ENCODE measurements around the gene ASMT. TPM values are rescaled to one million over a fixed set of nuclear protein-coding genes. Genes with fewer than 3 reads are reported as not detected.
"Not testable (repeated sequence)": the region's sequence is repeated elsewhere in the genome, so short reads cannot be mapped to it uniquely, and the experiment has no call there.

ASMT gene
- total RNA-seq, 1 donor from 2014 or later = not detected

GRCh38 chrX:1624158-1624860 is 9.4 kb downstream of the ASMT start:
- DNase-seq; intact Hi-C loops (cut with micrococcal nuclease): not testable (repeated sequence)

GRCh38 chrX:1624861-1625215 is 10.0 kb downstream of the ASMT start:
- ATAC-seq; intact Hi-C loops (cut with micrococcal nuclease); DNase-seq: not testable (repeated sequence)

More at GRCh38 chrX:1624158-1624860, 9.4 kb downstream of the ASMT start:
- not testable (repeated sequence) for ATAC-seq

- intact Hi-C loops (cut with micrococcal nuclease) = no loop called here
- no peak for ATAC-seq
- DNase-seq = no peak
Measured at GRCh38 chrX:1629244-1629643, 14.4 kb downstream of the ASMT start.

GRCh38 chrX:1646009-1646408 is 31.1 kb downstream of the ASMT start:
- DNase-seq = no peak
- intact Hi-C loops (cut with micrococcal nuclease) = no loop called here
- ATAC-seq = no peak

GRCh38 chrX:1649621-1650020 is 34.8 kb downstream of the ASMT start:
- intact Hi-C loops (cut with micrococcal nuclease) = loop anchor here (10.0 kb wide), 1 partner anchor 945 kb away; no protein-coding TSS in a partner anchor
- ATAC-seq (no peak), DNase-seq (no peak)

GRCh38 chrX:1652011-1652811 is 37.4 kb downstream of the ASMT start:
- not testable (repeated sequence) for DNase-seq, ATAC-seq
- intact Hi-C loops (cut with micrococcal nuclease) = loop anchor here (10.0 kb wide), 1 partner anchor 943 kb away; no protein-coding TSS in a partner anchor

GRCh38 chrX:1656379-1656778 is 41.5 kb downstream of the ASMT start:
- ATAC-seq (no peak), DNase-seq (no peak)
- intact Hi-C loops (cut with micrococcal nuclease) = loop anchor here (10.0 kb wide), 1 partner anchor 938 kb away; no protein-coding TSS in a partner anchor

GRCh38 chrX:1657367-1658070 is 42.7 kb downstream of the ASMT start:
- intact Hi-C loops (cut with micrococcal nuclease) = loop anchor here (10.0 kb wide), 1 partner anchor 937 kb away; no protein-coding TSS in a partner anchor
- DNase-seq = no peak
- peak; percentile 53 for ATAC-seq

- no peak for ATAC-seq
- no peak for DNase-seq
- intact Hi-C loops (cut with micrococcal nuclease) = loop anchor here (10.0 kb wide), 1 partner anchor 937 kb away; no protein-coding TSS in a partner anchor
Measured at GRCh38 chrX:1658071-1658491, 43.2 kb downstream of the ASMT start.

GRCh38 chrX:1659664-1660461 is 45.0 kb downstream of the ASMT start:
- intact Hi-C loops (cut with micrococcal nuclease) = loop anchor here (10.0 kb wide), 1 partner anchor 935 kb away; no protein-coding TSS in a partner anchor
- ATAC-seq = no peak
- no peak for DNase-seq

GRCh38 chrX:1661048-1661921 is 46.4 kb downstream of the ASMT start:
- ATAC-seq = peak; percentile 51
- intact Hi-C loops (cut with micrococcal nuclease) = no loop called here
- peak; percentile 39 for DNase-seq

GRCh38 chrX:1661922-1662221 is 47.0 kb downstream of the ASMT start:
- ATAC-seq = no peak
- DNase-seq = no peak
- intact Hi-C loops (cut with micrococcal nuclease) = no loop called here

- intact Hi-C loops (cut with micrococcal nuclease) = no loop called here
- DNase-seq = no peak
- ATAC-seq = no peak
Measured at GRCh38 chrX:1667566-1667965, 52.7 kb downstream of the ASMT start.

GRCh38 chrX:1673337-1673736 is 58.5 kb downstream of the ASMT start:
- DNase-seq = no peak
- intact Hi-C loops (cut with micrococcal nuclease) = no loop called here
- no peak for ATAC-seq

- ATAC-seq = no peak
- DNase-seq = no peak
- intact Hi-C loops (cut with micrococcal nuclease) = no loop called here
Measured at GRCh38 chrX:1676866-1677265, 62.0 kb downstream of the ASMT start.

GRCh38 chrX:1679238-1679637 is 64.4 kb downstream of the ASMT start:
- ATAC-seq = no peak
- intact Hi-C loops (cut with micrococcal nuclease) = no loop called here
- DNase-seq = no peak

- ATAC-seq (no peak), DNase-seq (no peak)
- intact Hi-C loops (cut with micrococcal nuclease) = no loop called here
Measured at GRCh38 chrX:1681439-1681838, 66.6 kb downstream of the ASMT start.

- intact Hi-C loops (cut with micrococcal nuclease); ATAC-seq; DNase-seq: not testable (repeated sequence)
Measured at GRCh38 chrX:1681856-1682255, 67.0 kb downstream of the ASMT start.
